GM12878 (cell line): ENCODE results near the gene NCS1. TPM values are rescaled to one million over a fixed set of nuclear protein-coding genes. Genes with fewer than 3 reads are reported as not detected.

Source experiments
- ATAC-seq: fragments of 200-7000 bp; cut with Tn5 transposase; 3 replicates; pipeline ENCODE4 v1.9.1; 2020; ENCODE audit warnings: mild to moderate bottlenecking, moderate library complexity
- Bru-seq: library from RNA; stranded (reverse); fragments of 400-500 nt; gene quantifications from one replicate; lab custom pipeline; 2021; lab: Mats Ljungman, UMichigan
- BruChase-seq, 2 experiments: library from RNA; stranded (reverse); fragments of 400-500 nt; gene quantifications; one replicate each; lab custom pipeline; 2021; lab: Mats Ljungman, UMichigan
- BruUV-seq: library from RNA; stranded (reverse); fragments of 400-500 nt; replicated peaks from 2 replicates; lab custom pipeline; 2021; lab: Mats Ljungman, UMichigan
- CTCF ChIA-PET: fragments of 300-600 bp; sonication (Branson Sonifier 250); formaldehyde crosslinking; extraction: SDS; loops from one replicate; lab custom pipeline; 2021; ENCODE audit warnings: inconsistent platforms; lab: Yijun Ruan, JAX
- POLR2A ChIA-PET: fragments of 350-600 bp; formaldehyde crosslinking; extraction: SDS; loops from one replicate; lab custom pipeline; 2021; ENCODE audit warnings: inconsistent platforms; lab: Charles Lee
- RAD21 ChIA-PET: fragments of 300-600 bp; sonication (Branson Sonifier 250); formaldehyde crosslinking; loops from one replicate; lab custom pipeline; 2023; ENCODE audit warnings: antibody characterized with exemption; ENCODE audit not compliant: unreplicated experiment; lab: Charles Lee
- SMC1A ChIA-PET: fragments of 300-600 bp; sonication (Branson Sonifier 250); formaldehyde crosslinking; loops from one replicate; lab custom pipeline; 2023; ENCODE audit not compliant: unreplicated experiment, uncharacterized antibody; lab: Charles Lee
- DNase-seq: peaks from one replicate; pipeline ENCODE4 v3.0.0-alpha.2; 2011; ENCODE audit warnings: low read depth, low spot score
- FAIRE-seq: peaks from 3 replicates; lab custom pipeline; 2011; peaks lifted over from hg19 to GRCh38; lab: Jason Lieb, UNC
- H2AFZ ChIP-seq: 2 replicates; pipeline ENCODE4 v1.6.0; 2011; ENCODE audit warnings: low read depth, low read length, control low read depth; ENCODE audit not compliant: control insufficient read depth
- H3K27ac ChIP-seq: 2 replicates; pipeline ENCODE4 v1.5.1; 2011; ENCODE audit warnings: control low read depth; ENCODE audit not compliant: control insufficient read depth, insufficient read depth
- H3K27me3 ChIP-seq, 2 experiments: replicated peaks in 1 of 2; 2 replicates each; pipeline versions ENCODE4 v1.6.0 to v1.6.1; 2011; ENCODE audit warnings: low read length in 1 of 2; ENCODE audit not compliant: control insufficient read depth in 2 of 2, insufficient read depth in 2 of 2
- H3K36me3 ChIP-seq, 2 experiments: 2 replicates each; pipeline ENCODE4 v1.5.1; 2011; ENCODE audit warnings: low read length in 1 of 2; ENCODE audit not compliant: control insufficient read depth in 2 of 2, insufficient read depth in 2 of 2
- H3K4me1 ChIP-seq: 2 replicates; pipeline ENCODE4 v1.6.1; 2011; ENCODE audit warnings: mild to moderate bottlenecking, low read length, moderate library complexity, mixed read lengths; ENCODE audit not compliant: control insufficient read depth, insufficient read depth
- H3K4me2 ChIP-seq: 2 replicates; pipeline ENCODE4 v1.6.0; 2011; ENCODE audit warnings: control low read depth; ENCODE audit not compliant: control insufficient read depth, insufficient read depth
- H3K4me3 ChIP-seq: fragments of 200-600 bp; sonication (generic); 2 replicates; pipeline ENCODE4 v1.5.1; 2016
- H3K79me2 ChIP-seq: 2 replicates; pipeline ENCODE4 v1.6.0; 2011; ENCODE audit warnings: low read length; ENCODE audit not compliant: control insufficient read depth, insufficient read depth
- H3K9ac ChIP-seq: 2 replicates; pipeline ENCODE4 v1.8.0; 2011; ENCODE audit warnings: low read length, control low read depth, mixed read lengths; ENCODE audit not compliant: control insufficient read depth, insufficient read depth
- H3K9me3 ChIP-seq: replicated peaks from 3 replicates; pipeline ENCODE4 v1.5.1; 2011; ENCODE audit warnings: mild to moderate bottlenecking, low read length; ENCODE audit not compliant: control insufficient read depth, insufficient read depth
- H4K20me1 ChIP-seq: 2 replicates; pipeline ENCODE4 v1.6.0; 2011; ENCODE audit not compliant: control insufficient read depth, insufficient read depth
- E2F8 ChIP-seq: fragments of 450-650 bp; IDR thresholded peaks from 2 replicates; pipeline ENCODE4 v1.6.1; 2018; ENCODE audit warnings: mild to moderate bottlenecking, low read depth, moderate library complexity; ENCODE audit not compliant: partially characterized antibody
- HCFC1 ChIP-seq: fragments of 150-350 bp; IDR thresholded peaks from 2 replicates; pipeline ENCODE4 v1.6.1; 2014; ENCODE audit warnings: low read length
- HSF1 ChIP-seq: fragments of 150-350 bp; IDR thresholded peaks from 2 replicates; pipeline ENCODE4 v1.6.1; 2014; ENCODE audit warnings: mild to moderate bottlenecking, low read depth, low read length
- NR2C1 ChIP-seq: fragments of 450-650 bp; IDR thresholded peaks from 2 replicates; pipeline ENCODE4 v1.6.1; 2017; ENCODE audit warnings: antibody characterized with exemption, mild to moderate bottlenecking, moderate library complexity
- RELA ChIP-seq: fragments of 450-650 bp; IDR thresholded peaks from 2 replicates; pipeline ENCODE4 v1.8.0; 2014; ENCODE audit warnings: borderline replicate concordance; ENCODE audit not compliant: partially characterized antibody
- REST ChIP-seq: IDR thresholded peaks from 2 replicates; pipeline ENCODE4 v1.6.1; 2012; ENCODE audit warnings: mild to moderate bottlenecking, low read depth, low read length
- SIX5 ChIP-seq: IDR thresholded peaks from 2 replicates; pipeline ENCODE4 v1.6.1; 2011; ENCODE audit warnings: mild to moderate bottlenecking, low read depth, low read length, moderate library complexity; ENCODE audit not compliant: severe bottlenecking
- SREBF2 ChIP-seq: IDR thresholded peaks from 2 replicates; pipeline ENCODE4 v1.6.1; 2012; ENCODE audit warnings: mild to moderate bottlenecking, low read length
- TCF3 ChIP-seq: IDR thresholded peaks from 2 replicates; pipeline ENCODE4 v1.6.1; 2012; ENCODE audit warnings: low read depth, mild to moderate bottlenecking, low read length, borderline replicate concordance; ENCODE audit not compliant: insufficient read depth
- TCF7 ChIP-seq: IDR thresholded peaks from 2 replicates; pipeline ENCODE4 v1.6.1; 2014; ENCODE audit warnings: antibody characterized with exemption, borderline replicate concordance
- ZNF217 ChIP-seq: fragments of 450-650 bp; IDR thresholded peaks from 2 replicates; pipeline ENCODE4 v1.6.1; 2017; ENCODE audit warnings: antibody characterized with exemption, mild to moderate bottlenecking
- WGBS: methylation state at CpG from one replicate; pipeline ENCODE4 v1.1.6; 2016; ENCODE audit warnings: low lambda C conversion rate; ENCODE audit not compliant: insufficient replicate concordance, insufficient coverage; ENCODE audit errors: missing lambda C conversion rate; 5-methylcytosine and 5-hydroxymethylcytosine counted together
- in situ Hi-C: fragments of 300-500 bp; cut with MboI; formaldehyde crosslinking; loops from 9 replicates; pipeline ENCODE4 v1.14.3; 2018; ENCODE audit warnings: mixed read lengths
- intact Hi-C: fragments of 100-400 bp; cut with micrococcal nuclease; formaldehyde crosslinking; loops from one replicate; pipeline ENCODE4 v1.14.2; 2022; ENCODE audit not compliant: unreplicated experiment
- long read RNA-seq, 2 experiments: library from polyadenylated mRNA; unstranded; transcript quantifications; one replicate each; pipeline ENCODE4 v2.0.0, GENCODE V29; 2019 to 2020
- polyA minus RNA-seq, 3 experiments: library from RNA; depleted of rRNA, polyadenylated mRNA; stranded (reverse); fragments of >200 nt; gene quantifications; 2 replicates each; pipeline ENCODE4 v1.2.3, GENCODE V29; 2011
- polyA plus RNA-seq, 11 experiments: library from polyadenylated mRNA; depleted of rRNA in 4 of 11; unstranded in 6 of 11; stranded (reverse) in 5 of 11; fragments of >200 nt; fragmentation: Nextera tagmentation in 4 of 11; fragmentation: Illumina TruSeq in 1 of 11; extraction: Ambion mirVana in 4 of 11; extraction: Trizol in 1 of 11; gene quantifications; 1 replicate in 1 of 11; 2 replicates in 10 of 11; pipeline versions ENCODE4 v1.2.1 to v1.2.3, GENCODE V29; 2011 to 2016; ENCODE audit warnings: inconsistent platforms in 2 of 11, missing spikeins in 2 of 11, low read depth in 1 of 11
- total RNA-seq, 4 experiments: library from RNA; depleted of rRNA in 3 of 4; stranded (reverse); fragments of >200 nt in 3 of 4; fragmentation: Illumina TruSeq in 1 of 4; extraction: Trizol in 1 of 4; gene quantifications; 2 replicates each; pipeline versions ENCODE4 v1.2.1 to v1.2.3, GENCODE V29; 2013 to 2021

Gene NCS1
- not detected in 2 replicates for total RNA-seq (2013; cell fraction: nucleolus; rRNA removed)
- total RNA-seq (2014; rRNA removed) (under 0.01 TPM in 1 of 2 replicates, not detected in the other), total RNA-seq (2014; rRNA removed; fragmentation: Illumina TruSeq; extraction: Trizol) (0.04 and 0.05 TPM in 2 replicates), total RNA-seq (2021) (0.05 and 0.08 TPM in 2 replicates), polyA plus RNA-seq (2011; rRNA removed) (0.12 TPM in 1 of 2 replicates, not detected in the other), polyA plus RNA-seq (2014; fragmentation: Illumina TruSeq; extraction: Trizol) (0.06 and 0.07 TPM in 2 replicates), polyA plus RNA-seq (2014; fragmentation: Nextera tagmentation; extraction: Ambion mirVana) (not detected), polyA plus RNA-seq (2014; rRNA removed) (0.05 and 0.22 TPM in 2 replicates), polyA plus RNA-seq (2016; fragmentation: Nextera tagmentation; extraction: Ambion mirVana) (under 1 TPM in 1 of 2 experiments, not detected in 1; 0.05 TPM), polyA minus RNA-seq (2011; rRNA and poly(A)+ RNA removed) (not detected in 2 replicates), Bru-seq, nascent RNA (percentile 12 among the genes with signal in this experiment), BruChase-seq, experiment 1, labeled RNA remaining after a 6-hour chase (percentile 24 among the genes with signal in this experiment), BruChase-seq, experiment 2, labeled RNA remaining after a 2-hour chase (percentile 18 among the genes with signal in this experiment)
- not detected for polyA plus RNA-seq (2011; ENCODE audit: low read depth)
- 0.06 and 0.07 TPM in 2 replicates for polyA plus RNA-seq (2011; cell fraction: cytosol; rRNA removed)
- not detected in 2 replicates for polyA plus RNA-seq (2011; cell fraction: nucleus; rRNA removed)
- 0.08 and 0.13 TPM in 2 replicates for polyA plus RNA-seq (2012)
- 1.6 and 2.2 TPM in 2 replicates for polyA minus RNA-seq (2011; cell fraction: cytosol; rRNA and poly(A)+ RNA removed)
- 0.12 and 0.29 TPM in 2 replicates for polyA minus RNA-seq (2011; cell fraction: nucleus; rRNA and poly(A)+ RNA removed)
- long read RNA-seq, experiment 1, result 0 reads
- long read RNA-seq, experiment 2, result 0 reads

- ATAC-seq, result peak; percentile 64
- FAIRE-seq, result no peak
- SMC1A ChIA-PET, result no interaction called here
- no peak within 1 kb of the TSS for H2AFZ ChIP-seq
- H3K27me3 ChIP-seq, result peaks cover 7 to 8% of the 10 kb centered on the region in 2 experiments; a peak in 3 of 4 replicates
- H3K4me3 ChIP-seq, result no peak within 1 kb of the TSS
- in situ Hi-C loops, result no loop called here
- no peak within 1 kb of the TSS for H3K27ac ChIP-seq
- RAD21 ChIA-PET, result interaction anchor here (0.6 kb wide), 1 partner anchor 104 kb away, joined by 3 read pairs; no protein-coding TSS in a partner anchor
- H3K9me3 ChIP-seq, result no peaks in the 10 kb centered on the region
- H3K79me2 ChIP-seq, result no peaks in the 10 kb centered on the region
- DNase-seq, result no peak
- POLR2A ChIA-PET, result interaction anchor here (0.5 kb wide), 1 partner anchor 277 kb away, joined by 5 read pairs; no protein-coding TSS in a partner anchor
- no peaks in the 10 kb centered on the region for H3K36me3 ChIP-seq
- no peak within 1 kb of the TSS for H3K4me2 ChIP-seq
- intact Hi-C loops, result no loop called here
- 9% methylated on average over 13 of the region's 101 CpGs for WGBS
- no peaks in the 10 kb centered on the region; the same call in 1 of the 2 replicates for H3K4me1 ChIP-seq
- no peaks in the 10 kb centered on the region for H4K20me1 ChIP-seq
- BruUV-seq, result no TSS peak
- no peak within 1 kb of the TSS for H3K9ac ChIP-seq
- CTCF ChIA-PET, result no interaction called here
- TF ChIP-seq RELA (no peak), E2F8 (no peak), SIX5 (no peak), SREBF2 (no peak), HSF1 (no peak), NR2C1 (no peak), REST (no peak), TCF7 (no peak), TCF3 (no peak), HCFC1 (no peak), ZNF217 (no peak)
These were observed at the start of gene NCS1 for GRCh38 chr9:130172161-130172857. TSS of gene NCS1 (plus strand) at chr9:130172404. CDS start at chr9:130172664, 260 bp downstream.
